COLO829 (cell line): ENCODE data around the gene CYP4V2.

Experiments used
- DNase-seq: peaks from one replicate; pipeline ENCODE4 v3.0.0; 2012; ENCODE audit warnings: low spot score

The CYP4V2 gene

GRCh38 chr4:186191200-186192065 is at the start of gene CYP4V2:
Gene CYP4V2 (plus strand): TSS chr4:186191567. CDS start chr4:186191824, 257 bp downstream.
- peak; percentile 74 for DNase-seq

GRCh38 chr4:186144198-186144945 is 47.0 kb upstream of the CYP4V2 start:
- no peak for DNase-seq

- DNase-seq = no peak
Measured at GRCh38 chr4:186144946-186145569, 46.3 kb upstream of the CYP4V2 start.

GRCh38 chr4:186146458-186146857 is 44.9 kb upstream of the CYP4V2 start:
- no peak for DNase-seq

GRCh38 chr4:186148336-186148975 is 42.9 kb upstream of the CYP4V2 start:
- no peak for DNase-seq

GRCh38 chr4:186149872-186150271 is 41.5 kb upstream of the CYP4V2 start:
- peak; percentile 74 for DNase-seq

GRCh38 chr4:186150926-186151325 is 40.4 kb upstream of the CYP4V2 start:
- no peak for DNase-seq

GRCh38 chr4:186151499-186151898 is 39.9 kb upstream of the CYP4V2 start:
- DNase-seq = no peak

- no peak for DNase-seq
Measured at GRCh38 chr4:186158021-186158813, 33.1 kb upstream of the CYP4V2 start.

GRCh38 chr4:186158966-186159365 is 32.4 kb upstream of the CYP4V2 start:
- DNase-seq = no peak

- no peak for DNase-seq
Measured at GRCh38 chr4:186159613-186160012, 31.8 kb upstream of the CYP4V2 start.

- DNase-seq = no peak
Measured at GRCh38 chr4:186161138-186161537, 30.2 kb upstream of the CYP4V2 start.

- DNase-seq = no peak
Measured at GRCh38 chr4:186166852-186167512, 24.4 kb upstream of the CYP4V2 start.

- no peak for DNase-seq
Measured at GRCh38 chr4:186167605-186168004, 23.8 kb upstream of the CYP4V2 start.

GRCh38 chr4:186168750-186169149 is 22.6 kb upstream of the CYP4V2 start:
- no peak for DNase-seq

GRCh38 chr4:186169333-186169944 is 21.9 kb upstream of the CYP4V2 start:
- no peak for DNase-seq

- no peak for DNase-seq
Measured at GRCh38 chr4:186169945-186170802, 21.2 kb upstream of the CYP4V2 start.

GRCh38 chr4:186170966-186171365 is 20.4 kb upstream of the CYP4V2 start:
- DNase-seq = no peak

GRCh38 chr4:186172546-186172945 is 18.8 kb upstream of the CYP4V2 start:
- DNase-seq = no peak
